GM19035 (cell line): Measurements from ENCODE around the gene ALOX15.
"Not testable (repeated sequence)": the region's sequence is repeated elsewhere in the genome, so short reads cannot be mapped to it uniquely, and the experiment has no call there.

ENCODE experiments used
- ATAC-seq: cut with Tn5 transposase; IDR thresholded peaks from one replicate; pipeline ENCODE4 v1.9.1; 2021; ENCODE audit not compliant: unreplicated experiment

The ALOX15 gene, protein sequence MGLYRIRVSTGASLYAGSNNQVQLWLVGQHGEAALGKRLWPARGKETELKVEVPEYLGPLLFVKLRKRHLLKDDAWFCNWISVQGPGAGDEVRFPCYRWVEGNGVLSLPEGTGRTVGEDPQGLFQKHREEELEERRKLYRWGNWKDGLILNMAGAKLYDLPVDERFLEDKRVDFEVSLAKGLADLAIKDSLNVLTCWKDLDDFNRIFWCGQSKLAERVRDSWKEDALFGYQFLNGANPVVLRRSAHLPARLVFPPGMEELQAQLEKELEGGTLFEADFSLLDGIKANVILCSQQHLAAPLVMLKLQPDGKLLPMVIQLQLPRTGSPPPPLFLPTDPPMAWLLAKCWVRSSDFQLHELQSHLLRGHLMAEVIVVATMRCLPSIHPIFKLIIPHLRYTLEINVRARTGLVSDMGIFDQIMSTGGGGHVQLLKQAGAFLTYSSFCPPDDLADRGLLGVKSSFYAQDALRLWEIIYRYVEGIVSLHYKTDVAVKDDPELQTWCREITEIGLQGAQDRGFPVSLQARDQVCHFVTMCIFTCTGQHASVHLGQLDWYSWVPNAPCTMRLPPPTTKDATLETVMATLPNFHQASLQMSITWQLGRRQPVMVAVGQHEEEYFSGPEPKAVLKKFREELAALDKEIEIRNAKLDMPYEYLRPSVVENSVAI

DNA sequence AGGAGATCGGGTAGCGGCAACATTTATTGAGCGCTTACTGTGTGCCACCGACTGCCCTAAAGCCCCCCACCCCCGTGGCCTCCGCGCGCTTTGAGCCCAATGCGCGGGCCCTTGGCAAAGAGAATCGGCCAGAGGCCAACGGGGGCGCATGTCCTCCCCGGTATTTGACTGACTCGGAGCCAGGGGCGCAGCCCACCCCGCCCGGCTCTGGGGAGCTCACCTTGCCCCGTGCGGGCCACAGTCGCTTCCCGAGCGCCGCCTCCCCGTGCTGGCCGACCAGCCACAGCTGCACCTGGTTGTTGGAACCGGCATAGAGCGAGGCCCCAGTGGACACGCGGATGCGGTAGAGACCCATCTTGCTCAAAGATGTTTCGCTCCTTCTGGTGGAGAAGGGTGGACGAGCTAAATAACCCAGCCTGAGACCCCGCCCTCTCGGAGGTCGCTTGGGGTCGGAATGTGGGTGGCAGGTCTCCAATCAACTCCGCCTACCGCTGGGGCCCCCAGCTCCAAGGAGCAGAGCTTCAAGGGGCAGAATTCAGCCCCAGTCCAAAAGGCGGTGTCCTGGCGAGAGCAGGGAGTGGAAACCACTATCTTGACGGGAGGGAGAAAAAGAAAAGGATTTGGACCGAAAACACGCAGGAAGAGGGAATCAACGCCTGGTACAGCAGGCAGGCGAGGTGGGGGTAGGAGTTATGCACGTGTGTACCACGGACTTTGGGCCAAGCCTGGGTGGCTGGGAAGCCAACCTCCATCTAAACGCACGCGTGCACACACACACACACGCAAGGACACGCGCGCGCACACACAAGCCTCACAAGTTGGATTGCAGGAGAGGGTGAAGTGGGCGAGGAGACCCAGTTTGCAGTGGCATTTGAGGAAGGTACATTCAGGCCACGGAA, at the start of gene ALOX15:
Gene ALOX15 (minus strand): TSS at position 382 of the 899 bp plus-strand sequence. CDS start 27 bp downstream, at position 355.
- ATAC-seq: no peak

DNA sequence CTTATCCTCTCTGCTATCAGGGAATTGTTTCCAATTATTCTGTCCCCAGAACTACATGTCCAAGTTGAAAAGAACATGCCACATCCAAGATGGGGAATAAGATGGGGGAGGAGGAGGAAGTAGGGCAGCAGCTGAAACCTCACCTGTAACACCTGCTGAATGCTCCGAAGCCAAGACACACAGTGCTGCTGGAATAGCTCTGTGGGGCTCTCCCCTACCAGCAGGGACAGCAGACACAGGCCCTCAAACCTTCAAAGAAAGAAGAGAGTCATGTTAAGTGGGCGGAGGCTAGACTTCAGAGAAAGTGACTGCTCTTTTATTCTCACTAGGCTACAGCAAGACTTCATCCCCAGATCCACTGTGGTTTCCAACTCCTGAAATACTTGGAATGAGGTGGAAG, 49.3 kb upstream of the ALOX15 start:
- ATAC-seq: no peak

DNA sequence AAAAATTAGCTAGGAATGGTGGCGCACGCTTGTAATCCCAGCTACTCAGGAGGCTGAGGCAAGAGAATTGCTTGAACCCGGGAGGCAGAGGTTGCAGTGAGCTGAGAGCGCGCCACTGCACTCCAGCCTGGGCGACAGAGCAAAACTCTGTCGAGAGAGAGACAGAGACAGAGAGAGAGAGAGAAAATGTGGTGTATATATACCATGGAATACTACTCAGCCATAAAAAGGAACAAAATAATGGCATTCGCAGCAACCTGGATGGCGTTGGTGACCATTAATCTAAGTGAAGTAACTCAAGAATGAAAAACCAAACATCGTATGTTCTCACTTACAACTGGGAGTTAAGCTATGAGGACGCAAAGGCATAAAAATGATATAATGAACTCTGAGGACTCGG, 48.4 kb upstream of the ALOX15 start:
- ATAC-seq: not testable (repeated sequence)

DNA sequence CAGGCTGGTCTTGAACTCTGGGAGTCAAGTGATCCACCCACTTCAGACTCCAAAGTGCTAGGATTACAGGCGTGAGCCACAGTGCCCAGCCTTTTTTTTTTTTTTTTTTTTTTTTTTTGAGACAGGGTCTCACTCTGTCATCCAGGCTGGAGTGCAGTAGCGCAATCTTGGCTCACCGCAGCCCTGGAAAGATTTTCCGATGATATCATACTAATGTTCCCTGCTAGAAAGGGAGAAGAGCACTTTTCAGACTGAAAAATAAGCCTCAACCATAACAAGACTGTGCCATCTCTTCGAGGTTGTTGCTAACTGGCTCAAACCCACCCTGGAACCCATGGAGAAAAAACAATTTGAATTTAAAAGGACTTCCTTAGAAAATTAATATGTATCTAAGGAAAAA, 42.3 kb upstream of the ALOX15 start:
- not testable (repeated sequence) for ATAC-seq

DNA sequence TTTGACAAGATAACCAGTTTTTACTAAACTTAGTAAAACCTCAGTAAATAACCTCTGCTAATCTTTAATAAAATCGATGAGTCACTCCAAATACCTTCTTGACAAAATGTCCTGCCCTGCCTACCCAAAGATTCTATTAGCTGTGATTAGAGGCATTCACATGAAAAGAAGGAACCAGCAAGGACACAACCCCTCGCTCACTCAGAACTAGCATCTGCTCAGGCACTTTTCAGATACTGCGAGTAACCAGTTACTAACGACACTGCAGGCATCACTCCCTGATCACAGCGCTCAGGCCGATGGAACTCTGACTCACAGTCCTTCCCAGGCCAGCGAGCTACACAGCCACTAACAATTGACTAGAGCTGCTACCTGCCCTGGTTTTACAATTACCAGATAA, 38.2 kb upstream of the ALOX15 start:
- no peak for ATAC-seq

DNA sequence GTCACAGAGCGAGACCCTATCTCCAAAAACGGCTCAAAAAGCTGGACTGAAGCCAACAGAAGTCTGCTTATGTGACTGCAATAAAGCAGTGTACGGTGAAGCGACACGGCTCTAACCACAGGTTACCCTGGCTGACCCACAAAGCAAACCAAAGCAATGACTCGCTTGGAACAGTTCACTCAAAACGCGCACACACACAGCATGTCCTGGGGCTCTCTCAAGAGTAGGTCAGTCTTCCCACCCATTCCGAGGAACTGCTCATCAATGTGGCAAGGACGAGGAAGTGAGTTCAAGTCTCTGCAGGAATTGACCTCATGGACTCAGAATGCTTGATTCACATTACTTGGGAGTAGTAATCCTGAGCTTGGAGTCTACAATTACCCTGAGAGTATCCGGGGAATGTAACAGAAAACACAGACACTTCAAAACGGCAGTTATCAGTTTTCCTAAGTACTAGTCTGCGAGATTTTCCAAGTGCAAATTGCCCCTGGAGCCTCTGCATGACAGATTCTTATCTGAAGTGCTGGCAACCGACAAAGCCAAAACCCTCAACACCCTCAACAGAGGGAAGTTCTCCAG, 37.1 kb upstream of the ALOX15 start:
- ATAC-seq: no peak

DNA sequence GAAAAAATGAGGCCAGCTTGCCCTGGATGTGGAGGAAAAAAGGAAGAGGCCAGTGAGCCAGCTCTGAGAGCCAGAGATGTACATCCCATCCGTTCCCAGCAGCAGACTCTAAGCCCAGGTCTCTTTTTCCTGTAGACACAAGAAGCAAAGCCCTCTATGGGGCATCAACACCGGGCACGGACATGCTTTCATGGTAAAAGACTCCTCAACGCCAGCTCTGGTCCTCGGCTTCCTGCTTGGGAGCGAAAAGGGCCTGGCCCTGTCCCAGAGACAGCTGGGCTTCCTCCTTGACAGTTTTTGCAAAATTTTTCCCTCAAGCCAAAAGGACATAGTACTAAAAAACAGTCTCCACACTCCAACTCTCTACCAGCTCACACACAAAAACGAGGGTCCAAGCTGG, 35.3 kb upstream of the ALOX15 start:
- ATAC-seq: no peak

DNA sequence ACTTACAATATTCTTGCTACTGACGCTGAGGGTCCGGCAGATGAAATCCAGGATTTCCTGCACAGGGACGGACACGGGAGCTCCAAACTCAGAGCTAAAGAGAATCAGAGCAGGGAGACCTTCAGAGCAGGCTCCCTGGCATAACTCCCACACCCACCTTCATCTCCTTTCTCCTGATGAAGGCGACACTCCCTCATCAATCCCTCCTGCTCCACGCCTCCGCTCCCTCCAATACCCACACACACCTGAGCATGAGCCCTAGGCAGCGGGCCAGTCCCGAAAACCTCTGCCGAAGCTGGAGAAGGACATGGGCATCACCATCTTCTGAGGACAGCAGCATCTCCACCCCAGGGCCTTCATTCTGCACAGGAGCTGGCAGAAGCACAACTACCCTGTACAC, 34.3 kb upstream of the ALOX15 start:
- ATAC-seq: no peak

DNA sequence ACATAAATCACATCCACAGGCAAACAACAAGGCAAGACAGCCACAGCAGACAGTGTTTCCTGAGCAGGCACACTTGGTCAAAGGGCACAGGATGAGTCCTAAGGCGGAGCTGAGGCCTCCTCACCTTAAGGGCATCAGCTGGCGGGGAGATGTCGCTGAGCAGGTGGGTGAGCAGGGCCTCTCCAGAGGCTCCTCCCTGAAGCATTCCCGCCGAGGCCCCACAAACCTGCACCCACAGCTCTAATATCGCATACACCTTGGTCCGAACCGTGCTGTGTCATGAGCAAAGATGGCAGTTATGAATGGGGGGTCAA, 33.2 kb upstream of the ALOX15 start:
- ATAC-seq: no peak

DNA sequence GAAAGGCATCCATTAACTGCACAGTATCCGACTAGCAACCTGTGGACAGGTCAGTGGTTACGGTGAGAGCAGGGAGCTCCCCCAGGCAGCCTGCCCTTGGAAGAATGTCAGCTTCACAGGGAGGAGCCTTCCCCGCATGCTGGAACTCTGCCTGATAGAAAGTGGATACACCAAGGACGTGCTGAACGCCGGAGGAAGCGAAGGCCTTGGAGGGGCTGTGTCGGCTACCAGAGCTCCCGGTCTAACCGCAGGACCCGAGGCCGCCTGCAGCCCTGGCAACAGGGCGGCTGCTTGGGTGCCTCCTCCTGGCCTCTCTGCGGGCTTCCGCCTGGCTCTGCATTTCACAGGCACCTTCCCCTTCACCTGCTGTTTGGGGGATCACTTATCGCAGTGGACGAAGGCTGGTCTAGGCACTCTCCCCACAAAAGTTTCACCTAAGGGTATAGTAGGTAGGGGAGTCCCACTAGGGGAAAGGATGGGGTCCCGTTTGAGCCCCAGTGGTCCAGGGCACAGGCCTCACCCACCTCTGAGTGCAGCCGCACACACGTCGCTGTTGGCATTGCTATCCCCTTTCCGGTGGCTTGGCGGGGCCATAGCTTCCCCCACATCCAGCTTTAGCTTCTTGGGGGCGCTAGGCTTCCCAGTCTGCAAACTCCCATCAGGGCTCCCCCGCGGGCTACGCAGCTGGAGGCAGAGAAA, 32.7 kb upstream of the ALOX15 start:
- no peak for ATAC-seq

DNA sequence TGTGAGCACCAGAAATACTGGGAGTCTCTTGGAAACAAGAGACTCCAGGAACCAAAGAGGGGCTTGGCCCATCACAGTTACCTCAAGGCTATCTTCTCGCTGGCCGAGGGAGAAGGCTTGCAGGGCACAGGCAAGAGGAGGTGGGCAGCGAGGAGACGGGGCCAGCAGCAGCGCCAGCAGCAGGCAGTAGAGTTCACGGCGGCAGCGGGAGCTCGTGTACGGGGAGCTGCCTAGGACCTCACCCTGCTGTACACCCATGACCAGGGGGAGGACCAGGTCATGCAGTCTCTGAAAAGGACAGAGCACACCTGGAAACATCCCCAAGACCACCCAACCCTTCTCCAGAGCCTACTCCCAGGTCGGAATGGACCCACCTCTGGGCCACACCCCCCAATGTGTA, 31.7 kb upstream of the ALOX15 start:
- ATAC-seq: no peak

DNA sequence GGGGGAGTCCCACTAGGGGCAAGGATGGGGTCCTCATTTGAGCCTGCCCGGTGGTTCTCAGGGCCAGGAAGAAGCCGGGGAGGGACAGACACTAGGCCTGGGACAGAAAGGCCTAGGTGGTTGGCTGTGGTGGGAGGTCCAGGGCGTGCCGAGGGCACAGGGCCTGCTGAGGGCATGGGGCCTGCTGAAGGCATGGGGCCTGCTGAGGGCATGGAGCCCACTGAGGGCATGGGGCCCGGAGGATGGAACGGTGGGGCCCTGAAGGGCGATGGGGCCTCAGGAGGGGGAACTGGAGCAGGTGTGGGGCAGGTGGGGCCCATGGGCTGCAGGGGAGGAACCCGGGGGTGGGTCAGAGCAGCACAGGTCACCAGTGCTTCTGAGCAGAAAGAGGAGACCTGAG, 31.3 kb upstream of the ALOX15 start:
- ATAC-seq: no peak

DNA sequence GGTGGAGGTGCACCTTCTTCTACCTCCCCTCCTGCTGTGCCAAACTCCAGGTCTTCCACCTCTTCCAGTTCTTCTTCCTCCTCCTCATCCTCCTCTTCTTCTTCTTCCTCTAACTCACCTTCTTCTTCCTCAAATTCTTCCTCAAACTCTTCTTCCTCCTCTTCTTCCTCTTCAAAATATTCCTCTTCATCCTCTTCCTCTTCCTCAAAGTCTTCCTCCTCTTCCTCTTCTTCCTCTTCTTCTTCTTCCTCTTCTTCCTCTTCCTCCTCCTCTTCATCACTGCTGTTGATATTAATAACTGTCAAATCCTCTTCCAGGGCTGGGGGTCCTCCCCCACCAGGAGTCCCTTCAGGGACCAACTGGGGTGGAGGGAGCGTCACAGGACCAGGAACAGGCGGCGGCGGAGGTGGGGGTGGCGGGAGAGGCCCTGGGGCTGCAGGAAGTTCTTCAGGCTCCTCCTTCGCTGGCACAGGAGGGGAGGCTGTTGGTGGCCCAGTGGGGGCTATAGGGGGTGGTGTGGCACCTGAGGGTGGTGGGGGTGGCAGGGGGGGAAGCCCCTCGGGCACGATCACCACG, 30.7 kb upstream of the ALOX15 start:
- ATAC-seq: no peak

DNA sequence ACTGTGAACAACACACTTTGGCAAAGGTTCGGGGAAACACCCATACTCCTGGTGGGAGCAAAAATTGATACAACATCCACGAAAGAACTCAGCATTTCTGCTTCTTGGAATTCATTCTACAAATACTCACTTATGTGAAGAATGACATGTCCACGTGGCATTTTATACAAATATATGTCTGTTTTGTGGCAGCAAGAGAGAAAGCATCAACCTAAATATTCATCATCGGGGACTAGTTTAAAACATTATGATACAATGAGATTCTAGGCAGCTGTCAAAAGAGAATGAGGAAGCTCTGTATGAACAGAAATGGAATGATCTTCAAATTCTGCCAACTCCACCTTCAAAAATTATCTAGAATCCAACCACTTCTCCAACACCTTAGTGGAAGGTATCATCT, 25.7 kb upstream of the ALOX15 start:
- ATAC-seq: no peak

DNA sequence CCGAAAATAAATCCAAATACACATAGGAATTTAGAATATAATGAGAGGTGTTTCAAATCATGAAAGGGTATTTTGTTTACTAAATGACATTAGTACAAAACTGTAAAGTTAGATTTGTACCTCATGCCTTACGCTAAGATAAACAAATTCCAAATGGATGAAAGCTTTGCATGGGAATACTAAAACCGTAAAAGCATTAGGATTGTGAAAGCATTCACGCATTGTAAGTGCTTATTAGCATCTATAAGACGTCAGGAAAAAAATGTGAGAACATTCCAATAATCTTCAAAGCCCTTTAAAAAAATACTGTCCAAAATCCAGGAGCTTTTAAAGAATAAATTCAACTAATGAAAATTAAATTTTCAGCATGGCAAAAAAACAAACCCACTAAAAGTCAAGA, 24.8 kb upstream of the ALOX15 start:
- no peak for ATAC-seq

DNA sequence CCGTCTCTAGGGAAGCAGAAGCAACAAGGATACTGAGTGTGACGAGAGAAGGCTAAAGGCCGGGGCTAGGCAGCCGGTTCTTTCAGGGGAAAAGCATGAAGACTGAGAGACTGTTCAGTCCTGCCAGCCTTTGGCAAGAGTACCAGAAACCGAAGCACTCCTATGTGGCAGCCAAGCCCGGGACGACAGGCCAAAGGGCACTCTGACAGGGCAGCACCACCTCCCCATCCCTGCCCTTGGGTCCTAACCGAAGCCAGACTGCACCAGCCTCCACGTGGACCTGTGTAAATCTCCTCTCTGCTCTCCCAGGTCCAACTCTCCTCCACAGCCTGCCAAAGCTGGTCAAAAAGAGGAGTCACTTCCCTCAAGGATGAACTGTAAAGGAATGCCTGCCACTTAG, 23.5 kb upstream of the ALOX15 start:
- ATAC-seq: no peak

DNA sequence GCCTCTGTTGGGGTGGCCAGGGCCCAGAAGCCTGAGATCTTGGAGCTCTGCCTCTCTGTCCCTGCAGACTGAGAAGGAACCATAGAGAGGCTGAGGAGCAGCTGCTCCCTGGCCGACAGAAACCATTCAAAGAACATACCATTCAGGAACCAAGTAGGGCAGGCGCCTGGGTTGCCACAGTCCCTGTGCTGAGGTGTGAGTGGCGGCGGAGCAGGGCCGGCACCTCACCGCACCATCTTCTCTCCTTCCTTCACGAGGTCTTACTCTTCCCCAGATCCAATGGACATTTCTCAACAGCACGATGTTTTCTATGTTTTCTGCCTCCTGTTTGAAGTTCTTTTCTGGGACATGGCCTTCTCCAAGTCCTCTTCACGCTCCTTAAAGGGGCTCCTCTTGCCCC, 22.8 kb upstream of the ALOX15 start:
- no peak for ATAC-seq

DNA sequence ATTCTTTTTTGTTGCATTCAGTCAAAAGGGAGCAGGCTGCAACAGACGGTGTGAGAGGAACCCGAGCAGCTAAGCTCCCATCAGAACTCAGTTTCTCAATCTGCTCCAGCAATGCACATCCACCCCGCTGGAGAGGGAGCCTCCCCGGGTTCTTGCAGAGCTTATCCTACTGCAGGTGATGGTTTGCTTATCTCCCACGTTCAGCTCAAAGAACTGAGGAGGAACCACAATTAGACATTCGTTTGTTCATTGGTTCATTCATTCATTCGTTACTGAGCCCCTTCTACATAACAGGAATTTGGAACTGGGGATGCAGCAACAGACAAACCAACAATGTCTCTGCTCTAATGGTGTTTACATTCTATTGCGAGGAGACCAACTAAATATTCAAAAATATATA, 22.2 kb upstream of the ALOX15 start:
- ATAC-seq: no peak

DNA sequence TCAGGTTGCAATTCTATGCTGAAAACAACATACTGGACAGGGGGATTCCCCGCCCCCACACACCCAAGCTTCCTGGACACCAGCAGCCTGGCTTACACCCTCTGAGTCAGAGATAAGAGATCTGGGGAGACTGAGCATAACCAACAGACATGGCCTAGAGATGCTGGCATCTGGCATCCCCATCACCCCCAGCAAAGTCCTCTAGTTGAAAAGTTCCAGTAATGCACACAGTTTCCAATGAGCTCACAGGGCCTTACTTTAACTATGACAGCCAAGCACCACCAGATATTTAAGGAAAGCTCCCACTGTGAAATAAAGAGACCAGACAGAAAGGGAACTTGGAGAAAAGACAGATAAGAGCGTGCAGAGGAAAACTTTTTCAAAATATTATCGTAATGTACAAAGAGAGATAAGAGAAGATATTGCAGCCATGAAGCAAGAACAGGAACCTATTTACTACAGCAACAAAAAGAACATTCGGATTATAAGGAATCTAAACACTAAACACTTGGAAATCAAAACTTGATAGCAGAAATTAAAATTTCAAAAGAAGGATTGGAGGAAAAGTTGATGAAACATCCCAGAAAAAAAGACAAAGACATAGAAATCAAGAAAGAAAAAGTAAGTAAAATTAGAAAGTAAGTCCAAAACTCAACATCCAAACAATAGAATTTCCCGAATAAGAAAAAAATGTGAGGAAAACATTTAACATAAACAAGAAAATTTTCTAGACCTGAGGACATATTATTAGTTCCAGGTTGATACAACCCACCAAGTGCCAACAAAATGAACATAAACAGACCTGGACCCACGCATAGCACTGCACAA, 17.2 kb upstream of the ALOX15 start:
- ATAC-seq: no peak

DNA sequence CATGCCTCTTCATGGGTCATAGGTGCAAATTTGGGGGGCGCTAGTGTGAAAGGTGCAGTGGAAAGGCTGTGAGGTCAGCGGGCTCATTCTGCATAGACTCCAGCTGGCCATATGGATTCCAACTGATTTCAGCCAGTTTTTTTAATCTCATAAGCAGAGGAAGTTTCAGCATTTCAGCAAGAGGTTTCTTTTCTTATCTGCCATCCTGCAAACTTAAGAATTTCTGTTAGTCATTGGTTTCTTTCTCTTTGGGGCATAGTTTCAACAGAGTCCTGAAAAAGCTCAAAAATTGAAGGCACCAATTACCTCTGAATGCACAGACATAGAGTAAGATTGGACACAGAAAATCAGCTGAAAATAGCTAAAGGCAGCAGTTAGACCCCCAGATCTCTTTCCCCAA, 16.2 kb upstream of the ALOX15 start:
- no peak for ATAC-seq
